GM12872 (cell line): ENCODE results near the gene LILRA2.

Experiments used
- CTCF ChIP-seq: IDR thresholded peaks from 3 replicates; pipeline ENCODE4 v1.5.1; 2011; ENCODE audit warnings: low read depth, mild to moderate bottlenecking, low read length, moderate library complexity; ENCODE audit not compliant: insufficient read depth

The LILRA2 gene

GRCh38 chr19:54608792-54609191 lies 35.2 kb downstream of the LILRA2 start:
- TF ChIP-seq CTCF, result no peak

GRCh38 chr19:54609356-54609791 lies 35.8 kb downstream of the LILRA2 start:
- no peak for TF ChIP-seq CTCF

- no peak for TF ChIP-seq CTCF
Observed at GRCh38 chr19:54612428-54612827, 38.8 kb downstream of the LILRA2 start.

GRCh38 chr19:54614726-54615125 lies 41.1 kb downstream of the LILRA2 start:
- TF ChIP-seq CTCF, result no peak

- no peak for TF ChIP-seq CTCF
Observed at GRCh38 chr19:54616057-54616456, 42.5 kb downstream of the LILRA2 start.

GRCh38 chr19:54616821-54617560 lies 43.4 kb downstream of the LILRA2 start:
- no peak for TF ChIP-seq CTCF

GRCh38 chr19:54620464-54620863 lies 46.9 kb downstream of the LILRA2 start:
- no peak for TF ChIP-seq CTCF
